Measurements from ENCODE around the gene DDX23.

GRCh38 chr12:48899651-48900050 is 47.7 kb upstream of the DDX23 start:
- no peak for TF ChIP-seq CHD2 (IDR thresholded peaks at IDR 0.05; ENCODE audit: low read length, partially characterized antibody)
- no peak for TF ChIP-seq CTCF (IDR thresholded peaks at IDR 0.05)
- TF ChIP-seq KDM5A (IDR thresholded peaks at IDR 0.05): no peak
- TF ChIP-seq REST (IDR thresholded peaks at IDR 0.05): no peak
